ENCODE results near the gene POFUT2.
"Not testable (repeated sequence)": the region's sequence is repeated elsewhere in the genome, so short reads cannot be mapped to it uniquely, and the experiment has no call there.

The POFUT2 gene

DNA sequence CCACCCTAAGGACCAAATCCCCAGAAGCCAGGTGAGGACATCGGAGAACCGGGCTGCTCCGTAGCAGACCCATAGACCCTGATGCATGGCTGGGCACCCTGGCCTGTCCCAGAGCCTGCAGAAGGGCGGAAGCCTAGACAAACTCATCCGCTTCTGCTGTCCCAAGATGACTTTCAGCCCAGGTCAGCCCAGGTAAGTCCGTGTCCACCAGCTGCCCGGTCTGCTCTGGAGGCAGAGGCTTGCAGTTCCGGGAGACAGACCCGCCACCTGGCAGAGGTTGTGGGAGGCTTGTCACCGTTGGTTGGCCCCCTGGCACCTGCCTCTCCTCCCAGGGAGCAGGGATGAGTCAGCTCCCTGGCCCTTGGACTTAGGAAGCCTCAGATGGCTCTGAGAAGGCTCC, 22.8 kb upstream of the POFUT2 start:
- FAIRE-seq (no peak), DNase-seq (ENCODE audit: insufficient read length, low spot score) (no peak)

DNA sequence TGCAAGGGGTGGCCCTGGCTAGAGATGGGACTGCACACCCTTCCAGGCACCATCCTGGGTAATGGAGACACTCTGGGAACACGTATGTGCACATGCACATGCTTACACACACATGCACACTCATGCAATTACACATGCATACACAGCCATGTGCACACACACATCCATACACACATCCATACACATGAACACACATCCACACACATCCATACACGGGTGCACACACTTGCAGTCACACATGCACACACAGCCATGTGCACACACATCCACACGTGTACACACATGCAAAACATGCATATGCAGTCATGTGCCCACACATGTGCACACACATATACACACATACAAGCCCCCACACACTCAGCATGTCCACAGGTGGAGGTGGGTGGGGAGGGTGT, 22.3 kb upstream of the POFUT2 start:
- DNase-seq (ENCODE audit: insufficient read length, low spot score) (no peak), FAIRE-seq (no peak)

DNA sequence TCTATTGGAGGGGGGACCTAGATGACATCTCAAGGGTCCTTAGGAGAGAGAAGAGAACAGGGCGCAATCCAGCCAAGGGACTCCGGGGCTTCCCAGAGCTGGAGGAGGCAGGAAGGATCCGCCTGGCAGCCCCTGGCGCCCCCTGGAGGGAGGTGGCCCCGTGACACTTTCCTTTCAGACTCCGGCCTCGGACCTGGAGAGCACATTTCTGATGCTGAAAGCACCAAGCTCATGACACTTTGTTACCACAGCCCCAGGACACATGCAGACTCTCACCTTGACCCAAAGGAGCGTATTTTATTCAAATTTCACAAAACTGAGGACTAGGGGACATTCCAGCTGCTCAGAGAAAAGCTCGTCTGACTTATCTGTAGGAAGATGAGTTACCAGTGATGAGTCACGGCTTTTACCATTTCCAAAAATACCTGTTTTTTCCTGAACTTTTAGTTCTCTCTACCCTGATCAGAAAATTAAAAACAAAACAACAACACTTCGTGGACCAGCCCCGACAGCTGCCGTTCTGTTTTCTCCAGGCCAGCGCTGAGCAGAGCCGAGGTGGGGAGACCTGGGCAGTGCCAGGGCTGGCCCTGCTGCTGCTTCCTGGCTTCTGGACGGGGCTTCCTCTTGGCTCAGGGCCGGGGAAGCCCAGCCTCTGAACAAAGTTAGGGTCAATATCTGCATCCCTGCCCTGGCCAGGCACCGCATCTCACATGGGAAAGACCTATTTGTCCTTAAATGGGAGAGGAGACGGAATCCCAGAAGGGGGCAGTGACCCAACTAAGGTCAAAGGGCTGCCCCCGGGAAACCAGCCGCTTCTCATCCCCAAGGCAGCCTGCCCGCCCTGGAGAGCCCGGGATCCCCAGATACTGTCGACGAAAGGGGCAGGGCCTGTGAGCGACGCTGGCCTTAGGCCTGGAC, 21.6 kb upstream of the POFUT2 start:
- DNase-seq (ENCODE audit: insufficient read length, low spot score): no peak

DNA sequence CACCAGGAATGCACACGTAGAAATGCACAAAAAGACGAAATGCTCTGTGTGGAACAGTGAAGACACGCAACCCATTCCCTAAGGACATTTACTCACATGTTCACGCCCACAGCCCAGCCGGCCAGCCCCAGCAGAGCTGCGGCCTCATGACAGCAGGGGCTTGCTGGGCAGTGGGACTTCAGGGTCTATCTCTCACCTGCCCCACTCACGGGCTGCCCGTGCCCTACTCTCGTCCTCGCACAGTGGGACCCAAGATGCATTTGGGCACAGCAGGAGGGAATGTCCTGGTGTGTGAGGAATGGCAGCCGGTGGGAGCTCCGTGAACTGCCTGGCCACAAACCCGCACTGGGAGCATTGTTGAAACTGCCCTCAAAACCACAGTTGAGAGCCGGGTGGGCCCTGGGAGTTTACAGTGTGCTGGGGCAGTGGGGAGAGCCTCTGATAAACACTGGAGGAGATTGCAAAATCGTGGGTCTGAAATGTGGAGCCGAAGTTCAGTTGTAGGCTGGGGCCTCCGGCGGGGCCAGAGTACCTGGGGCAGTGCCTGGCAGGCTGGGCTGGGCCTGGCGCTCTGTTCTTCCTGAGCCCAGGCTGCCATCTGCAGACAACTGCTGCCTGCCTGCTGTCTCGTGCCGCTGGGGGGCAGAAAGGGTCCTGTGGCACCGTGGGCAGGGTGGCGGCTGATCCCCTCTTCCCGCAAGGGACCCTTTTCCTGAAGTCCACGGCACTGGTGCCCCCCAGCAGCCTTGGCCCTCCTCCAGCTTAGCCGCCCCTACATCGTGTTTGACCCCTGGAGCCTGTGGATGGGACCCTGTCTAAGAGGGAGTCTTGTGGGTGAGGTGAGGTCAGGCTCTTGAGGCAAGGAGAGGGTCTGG, 20.7 kb upstream of the POFUT2 start:
- no peak for DNase-seq (ENCODE audit: insufficient read length, low spot score)
- FAIRE-seq: no peak

More for the DNA sequence above, 21.6 kb upstream of the POFUT2 start:
- FAIRE-seq: no peak

DNA sequence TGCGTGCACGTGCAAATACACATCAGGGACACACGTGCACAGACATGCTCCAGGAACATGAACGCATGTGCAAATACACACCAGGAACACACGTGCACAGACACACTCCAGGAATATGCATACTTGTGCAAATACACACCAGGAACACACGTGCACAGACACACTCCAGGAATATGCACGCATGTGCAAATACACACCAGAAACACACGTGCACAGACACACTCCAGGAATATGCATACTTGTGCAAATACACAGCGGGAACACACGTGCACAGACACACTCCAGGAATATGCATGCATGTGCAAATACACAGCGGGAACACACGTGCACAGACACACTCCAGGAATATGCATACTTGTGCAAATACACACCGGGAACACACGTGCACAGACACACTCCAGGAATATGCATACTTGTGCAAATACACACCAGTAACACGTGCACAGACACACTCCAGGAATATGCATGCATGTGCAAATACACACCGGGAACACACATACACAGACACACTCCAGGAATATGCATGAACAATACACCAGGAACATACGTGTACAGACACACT, 20.0 kb upstream of the POFUT2 start:
- DNase-seq (ENCODE audit: insufficient read length, low spot score); FAIRE-seq: not testable (repeated sequence)

DNA sequence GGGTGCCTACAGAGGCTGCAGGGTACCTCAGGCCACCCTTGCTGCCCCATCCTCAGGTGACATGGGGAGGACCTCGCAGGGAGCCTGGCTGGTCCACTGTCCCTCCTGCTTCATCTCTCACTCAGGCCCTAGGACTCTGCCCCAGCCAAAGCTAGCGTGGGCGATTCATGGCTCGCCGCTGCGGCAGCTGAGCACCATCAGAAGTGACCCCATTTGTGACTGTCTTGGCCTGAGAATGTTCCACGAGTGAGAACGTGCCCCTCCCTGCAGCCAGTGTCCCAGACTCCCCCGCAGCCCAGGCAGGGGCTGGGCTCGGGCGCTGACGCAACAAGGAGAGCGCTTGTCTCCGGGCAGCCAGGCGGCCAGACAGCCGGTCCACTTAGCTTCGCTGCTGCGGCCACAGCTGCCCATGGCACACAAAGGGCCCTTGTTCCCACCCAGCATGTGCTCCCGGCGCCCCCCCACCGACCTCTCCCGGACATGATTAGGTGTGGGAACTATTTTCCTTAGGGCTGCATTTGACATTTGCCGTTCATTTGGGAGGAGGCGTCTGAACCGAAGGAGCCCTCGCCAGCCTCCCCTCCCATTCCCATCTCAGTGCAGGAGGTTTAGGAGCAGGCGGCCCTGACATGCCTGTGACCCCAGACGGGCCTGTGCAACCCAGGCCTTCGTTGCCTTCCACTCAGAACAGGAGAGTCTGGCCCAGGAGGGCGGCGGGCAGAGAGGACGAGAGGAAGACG, 19.3 kb upstream of the POFUT2 start:
- DNase-seq (ENCODE audit: insufficient read length, low spot score) (no peak), FAIRE-seq (no peak)

DNA sequence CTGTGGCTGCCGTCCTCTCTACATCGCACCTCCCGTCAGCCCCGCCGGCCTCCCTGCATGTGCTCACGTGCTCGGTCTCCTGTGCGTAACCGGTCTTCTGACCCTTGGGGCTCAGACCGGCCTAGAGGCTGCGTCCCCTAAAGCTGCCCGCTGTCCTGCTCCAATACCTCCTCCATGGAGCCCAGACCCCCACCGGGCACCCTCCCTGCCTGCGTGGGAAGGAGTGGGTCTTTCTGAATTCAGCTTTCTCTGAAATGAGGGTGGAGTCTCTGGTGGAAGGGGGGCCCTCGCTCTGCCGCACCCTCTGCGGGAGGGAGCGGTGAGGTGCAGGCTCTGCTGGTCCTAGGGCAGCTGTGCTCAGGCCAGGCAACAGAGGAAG, 18.7 kb upstream of the POFUT2 start:
- no peak for FAIRE-seq
- no peak for DNase-seq (ENCODE audit: insufficient read length, low spot score)

DNA sequence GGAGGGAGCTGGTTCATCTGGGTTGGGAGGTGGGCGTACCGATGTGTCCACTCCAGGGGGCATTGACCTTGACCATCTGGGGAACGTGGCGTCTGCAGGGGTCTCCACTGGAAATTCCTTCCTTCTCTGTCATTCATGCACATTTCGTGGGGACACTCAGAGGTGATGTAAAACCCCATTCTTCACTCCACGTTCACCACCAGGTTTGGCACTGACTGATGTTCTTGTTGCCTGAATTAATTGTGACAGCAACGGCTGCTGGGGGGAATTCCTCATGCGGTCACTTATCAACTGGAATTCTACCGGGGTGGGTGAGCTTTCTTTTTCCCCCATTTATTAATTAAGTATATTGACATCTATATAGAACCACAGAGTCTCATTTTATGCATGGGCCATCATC, 18.1 kb upstream of the POFUT2 start:
- FAIRE-seq (no peak), DNase-seq (ENCODE audit: insufficient read length, low spot score) (no peak)

DNA sequence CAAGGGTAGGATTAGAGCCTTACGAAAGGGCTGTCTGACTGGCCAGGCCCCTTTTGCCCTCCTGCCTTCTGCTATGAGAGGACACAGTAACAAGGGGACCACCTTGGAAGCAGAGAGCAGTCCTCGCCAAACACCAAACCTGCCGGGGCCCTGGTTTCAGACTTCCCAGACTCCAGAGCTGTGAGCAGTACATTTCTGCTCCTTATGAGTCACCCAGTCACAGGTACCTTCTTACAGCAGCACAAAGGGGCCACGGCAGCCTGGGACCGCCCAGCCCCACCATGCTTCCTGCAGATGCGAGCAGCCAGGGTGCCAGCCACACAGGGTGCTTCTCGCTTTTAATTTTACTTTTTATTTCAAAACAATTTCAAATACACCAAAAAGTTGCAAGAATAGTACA, 17.2 kb upstream of the POFUT2 start:
- no peak for FAIRE-seq
- no peak for DNase-seq (ENCODE audit: insufficient read length, low spot score)

DNA sequence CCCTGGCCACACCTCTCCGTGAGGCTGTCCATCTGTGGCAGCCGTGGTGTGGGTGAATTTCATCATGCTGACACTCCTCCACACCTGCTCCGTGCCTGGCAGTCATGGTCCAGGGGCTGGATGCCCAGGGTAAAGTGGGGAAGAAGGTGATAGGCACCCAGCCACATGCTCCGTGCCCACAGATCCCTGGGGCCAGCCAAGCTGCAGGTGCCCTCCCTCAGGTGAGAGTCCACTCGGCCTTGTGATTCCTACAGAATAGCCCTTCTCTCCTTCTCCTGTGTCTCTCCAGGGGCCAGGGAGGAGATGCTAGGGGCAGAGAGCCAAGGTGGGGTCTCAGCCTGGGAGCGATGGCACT, 16.8 kb upstream of the POFUT2 start:
- DNase-seq (ENCODE audit: insufficient read length, low spot score): no peak
- FAIRE-seq: no peak

DNA sequence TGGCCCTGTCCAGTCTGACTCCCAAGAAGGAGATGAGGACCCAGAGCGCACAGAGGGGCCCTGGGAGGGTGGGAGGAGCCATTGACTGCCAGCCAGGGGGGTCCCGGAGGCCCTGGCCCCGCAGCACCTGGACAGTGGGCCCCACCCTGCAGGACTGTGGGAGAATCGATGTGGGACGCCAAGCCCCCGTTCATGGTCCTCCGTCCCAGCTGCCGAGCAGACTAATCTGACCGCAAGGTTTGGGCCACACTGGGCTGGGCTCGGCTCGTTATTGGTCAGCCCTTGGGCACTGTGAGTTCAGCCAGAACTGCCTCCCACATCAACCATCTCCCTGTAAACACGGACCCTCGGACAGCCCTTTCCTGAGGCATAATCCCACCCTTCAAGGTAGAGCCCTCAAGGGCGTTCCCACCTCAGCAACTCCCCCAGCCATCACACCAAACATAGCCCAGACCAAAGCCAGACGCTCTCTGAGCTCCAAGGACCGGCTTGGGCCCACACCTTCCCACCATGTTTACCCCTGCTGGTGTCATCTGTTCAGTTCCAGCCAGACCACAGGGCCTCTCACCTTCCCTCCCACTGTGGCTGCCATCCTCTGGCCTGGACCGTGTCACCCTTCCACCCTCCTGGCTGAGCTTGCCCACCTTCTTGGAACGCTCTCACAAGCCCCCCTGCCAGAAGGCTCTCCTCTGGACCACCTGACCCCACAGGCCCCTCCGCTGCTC, 16.2 kb upstream of the POFUT2 start:
- no peak for FAIRE-seq
- no peak for DNase-seq (ENCODE audit: insufficient read length, low spot score)

DNA sequence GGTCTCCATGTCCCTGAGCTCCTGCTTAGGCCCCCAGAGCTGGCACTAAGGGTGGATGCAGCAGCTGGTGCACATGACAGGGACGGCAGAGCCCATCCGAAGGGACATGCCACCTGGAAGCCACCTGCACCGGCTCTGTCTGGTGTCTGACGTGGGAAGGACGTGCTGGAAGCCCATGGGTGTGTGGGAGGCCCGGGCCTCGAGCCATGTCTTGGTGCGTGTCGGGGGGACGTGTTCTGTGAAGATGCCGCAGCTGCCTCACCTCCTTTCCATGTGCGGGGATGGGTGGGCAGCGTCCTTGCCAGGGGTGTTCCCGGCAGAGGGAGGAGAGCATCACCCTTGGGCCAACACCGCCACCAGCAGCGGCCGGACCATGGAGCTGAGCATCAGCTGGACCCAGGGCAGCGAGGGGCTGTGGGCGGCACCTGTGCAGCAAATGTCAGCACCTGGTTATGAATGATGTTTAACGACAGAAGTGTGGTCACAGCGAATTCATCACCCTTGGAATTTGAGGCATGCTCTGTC, 15.5 kb upstream of the POFUT2 start:
- FAIRE-seq (no peak), DNase-seq (ENCODE audit: insufficient read length, low spot score) (no peak)

DNA sequence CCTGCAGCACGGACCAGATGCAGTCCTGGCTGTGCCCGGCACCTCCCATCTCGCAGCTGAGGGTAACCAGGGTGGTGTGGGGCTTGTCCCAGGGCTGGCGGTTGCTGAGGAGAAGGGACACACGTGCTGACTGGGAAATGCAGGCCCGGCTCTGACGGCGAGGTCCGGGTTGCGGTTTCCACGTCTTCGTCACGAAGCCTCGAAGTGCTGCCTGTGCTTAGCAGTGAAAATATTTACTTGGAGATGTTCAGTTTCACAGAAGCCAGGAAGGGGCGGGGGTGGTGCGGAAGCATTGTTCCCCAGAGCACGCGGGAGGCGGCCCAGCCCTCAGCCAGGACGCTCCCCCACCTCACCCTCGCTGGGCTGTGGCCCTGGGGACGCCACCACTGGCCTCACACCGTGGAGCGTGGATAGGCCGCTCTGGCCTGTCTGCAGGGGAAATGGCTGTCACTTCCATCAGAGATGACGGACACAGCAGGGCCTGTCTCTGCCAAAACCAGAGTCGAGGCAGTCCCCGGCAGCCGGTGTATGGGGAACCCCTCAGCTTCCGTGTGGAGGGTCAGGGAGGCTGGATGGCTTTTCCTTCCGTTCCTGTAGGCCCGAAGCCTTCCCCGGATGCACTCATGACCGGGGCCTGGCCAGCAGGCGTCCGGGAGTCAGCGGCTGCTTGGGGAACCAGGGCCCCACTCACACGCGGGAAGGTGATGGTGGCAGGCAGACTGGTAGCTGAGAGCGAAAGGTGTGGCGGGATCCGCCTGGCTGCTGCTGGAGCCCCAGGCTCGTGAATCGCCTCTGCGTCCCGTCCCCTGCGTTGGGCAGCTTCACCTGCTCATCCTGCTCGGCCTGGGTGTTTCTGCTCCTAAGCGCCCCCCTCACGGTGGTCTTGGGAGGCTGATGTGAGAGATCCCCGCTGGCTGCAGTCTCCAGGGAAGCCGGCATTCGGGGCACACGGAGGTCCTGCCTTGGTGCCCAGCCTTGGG, 14.7 kb upstream of the POFUT2 start:
- DNase-seq (ENCODE audit: insufficient read length, low spot score): no peak
- no peak for FAIRE-seq

DNA sequence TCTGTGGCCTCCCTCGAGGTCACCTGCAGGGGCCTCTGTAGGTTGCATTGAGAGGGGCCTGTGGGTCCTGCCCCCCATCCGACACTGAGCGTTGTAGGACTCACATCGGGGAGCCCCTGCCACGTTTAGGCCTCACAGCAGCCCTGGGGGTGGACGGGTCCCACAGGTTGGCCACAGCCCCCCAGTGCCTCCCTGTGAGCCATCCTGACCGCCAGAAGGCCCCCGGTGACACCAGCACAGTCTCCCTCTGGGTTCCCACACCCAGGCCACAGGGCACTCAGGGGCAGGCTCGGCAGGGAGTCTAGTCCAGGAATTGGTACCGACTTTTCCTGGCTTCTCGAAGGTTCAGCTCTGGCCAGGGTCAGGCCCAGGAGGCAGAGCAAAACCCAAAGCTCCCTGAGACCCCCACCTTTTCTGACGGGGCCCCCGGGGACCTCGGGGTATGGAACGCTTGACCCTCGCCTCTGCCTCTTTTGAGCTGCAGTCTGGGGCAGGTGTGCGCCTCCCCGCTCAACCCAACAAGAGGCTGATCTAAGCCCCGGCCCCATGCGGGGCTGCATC, 13.9 kb upstream of the POFUT2 start:
- DNase-seq (ENCODE audit: insufficient read length, low spot score) (no peak), FAIRE-seq (no peak)

DNA sequence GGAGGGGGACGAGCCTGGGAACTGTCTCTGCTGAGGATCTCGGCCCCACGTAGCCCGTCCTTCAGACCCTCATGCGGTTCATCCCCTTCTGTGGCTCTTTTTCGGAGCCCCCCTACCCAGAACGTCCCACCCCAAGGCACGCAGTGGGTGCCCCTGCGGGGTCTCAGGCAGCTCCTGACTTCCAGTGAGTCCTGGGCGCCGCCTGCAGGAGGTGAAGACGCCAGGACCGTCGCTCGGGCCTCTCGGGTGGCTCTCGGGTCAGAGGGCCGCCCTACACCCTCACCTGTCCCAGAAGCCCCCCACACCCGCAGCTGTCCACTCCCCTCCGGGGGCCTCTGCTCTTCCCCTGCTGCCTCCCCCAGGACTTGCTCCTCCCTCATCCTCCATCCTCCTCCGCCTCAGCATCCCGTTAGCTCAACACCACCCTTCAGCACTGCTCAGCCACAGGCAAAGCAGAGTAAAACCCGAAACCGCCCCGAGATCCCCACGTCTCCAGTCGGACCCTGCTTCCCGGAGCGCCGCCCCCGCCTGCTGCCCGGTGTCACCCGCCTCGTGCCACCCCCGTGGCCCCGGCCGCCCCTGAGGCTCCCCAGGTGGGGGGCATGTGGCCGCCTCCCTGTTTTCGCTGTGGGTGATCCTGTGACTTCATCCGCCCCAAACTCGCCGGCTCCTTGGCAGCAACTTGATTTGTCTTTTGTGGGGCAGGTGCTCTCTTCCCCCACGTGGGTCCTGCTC, 13.3 kb upstream of the POFUT2 start:
- FAIRE-seq: no peak
- no peak for DNase-seq (ENCODE audit: insufficient read length, low spot score)

DNA sequence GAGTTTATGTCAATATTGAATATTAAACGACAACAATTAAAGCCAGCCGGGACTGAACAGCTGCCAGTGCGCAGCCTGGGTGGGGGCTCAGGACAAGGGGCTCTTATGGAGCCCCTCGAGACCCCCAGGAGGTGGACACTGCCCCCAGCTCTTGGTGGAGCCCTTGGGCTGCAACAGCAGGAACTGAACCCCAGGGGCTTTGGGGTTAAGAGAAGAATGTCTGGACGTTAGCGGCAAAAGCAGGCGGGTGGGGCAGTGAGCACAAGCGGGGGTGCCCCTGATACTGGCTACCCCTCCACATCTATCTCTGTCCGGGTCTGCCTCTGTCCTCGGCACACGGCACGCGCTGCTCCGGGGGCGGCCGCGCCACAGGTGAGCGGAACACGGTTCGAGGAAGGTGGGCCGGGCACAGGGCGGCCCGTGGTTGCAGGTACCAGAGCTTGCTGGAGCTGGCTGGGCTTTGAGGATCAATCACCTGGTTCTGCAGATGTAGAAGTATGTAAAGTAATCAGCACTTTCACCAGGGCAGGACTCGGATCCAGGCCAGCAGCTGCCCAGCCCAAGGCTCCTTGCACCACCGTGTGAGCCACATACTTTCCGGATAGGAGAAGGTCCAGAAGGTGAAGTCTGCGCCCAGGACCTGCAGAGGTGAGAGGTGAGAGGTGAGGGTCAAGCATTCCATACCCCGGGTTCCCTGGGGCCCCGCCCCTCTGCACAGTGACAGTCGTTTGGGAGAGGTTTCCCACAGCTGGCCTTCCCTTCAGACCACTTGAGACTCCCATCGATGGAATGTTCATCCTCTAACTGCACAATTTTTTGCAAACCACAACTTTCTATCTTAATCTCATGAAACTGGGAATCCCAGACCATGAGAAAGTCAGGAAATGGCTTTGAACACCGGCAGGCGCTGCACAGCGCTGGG, 12.4 kb upstream of the POFUT2 start:
- FAIRE-seq (no peak), DNase-seq (ENCODE audit: insufficient read length, low spot score) (no peak)
